ENCODE results near the gene CTSA. TPM values are rescaled to one million over a fixed set of nuclear protein-coding genes. Genes with fewer than 3 reads are reported as not detected.

Gene CTSA
- 63.9 TPM for polyA plus RNA-seq (ENCODE audit: insufficient read length)

GRCh38 chr20:45890985-45891983 lies at the start of gene CTSA, which contains the start of gene NEURL2:
CTSA (plus strand) TSS chr20:45891335; CDS start chr20:45891569, 234 bp downstream.
NEURL2 (minus strand) TSS chr20:45891208; CDS start chr20:45890991, 217 bp downstream.
- DNase-seq (ENCODE audit: low read depth), result peak; percentile 78

GRCh38 chr20:45841407-45842129 lies 49.6 kb upstream of the CTSA start:
- no peak for DNase-seq (ENCODE audit: low read depth)

- DNase-seq (ENCODE audit: low read depth), result no peak
Measured at GRCh38 chr20:45842169-45842812, 48.8 kb upstream of the CTSA start.

- DNase-seq (ENCODE audit: low read depth), result no peak
Measured at GRCh38 chr20:45843506-45843905, 47.6 kb upstream of the CTSA start.

GRCh38 chr20:45845452-45845851 lies 45.7 kb upstream of the CTSA start:
- no peak for DNase-seq (ENCODE audit: low read depth)

DNA sequence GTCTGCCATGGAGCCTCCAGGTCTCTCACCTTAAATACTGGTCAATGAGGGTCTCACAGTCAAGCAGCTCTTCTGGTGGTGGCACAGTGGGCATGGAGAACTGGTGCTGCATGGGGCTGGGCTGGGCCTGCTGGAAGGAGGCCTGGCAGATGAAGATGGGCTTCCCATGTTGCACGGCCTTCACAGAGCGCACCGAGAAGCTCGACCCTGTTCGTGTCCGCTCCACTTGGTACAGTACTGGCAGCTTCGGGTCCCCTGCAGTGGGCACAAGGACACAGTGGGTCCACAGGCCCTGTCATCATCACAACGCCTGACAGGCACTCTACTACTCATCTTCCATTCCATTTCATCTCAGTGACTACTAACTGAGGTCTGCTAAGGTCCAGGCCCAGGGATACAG lies 42.7 kb upstream of the CTSA start:
- DNase-seq (ENCODE audit: low read depth), result no peak

DNA sequence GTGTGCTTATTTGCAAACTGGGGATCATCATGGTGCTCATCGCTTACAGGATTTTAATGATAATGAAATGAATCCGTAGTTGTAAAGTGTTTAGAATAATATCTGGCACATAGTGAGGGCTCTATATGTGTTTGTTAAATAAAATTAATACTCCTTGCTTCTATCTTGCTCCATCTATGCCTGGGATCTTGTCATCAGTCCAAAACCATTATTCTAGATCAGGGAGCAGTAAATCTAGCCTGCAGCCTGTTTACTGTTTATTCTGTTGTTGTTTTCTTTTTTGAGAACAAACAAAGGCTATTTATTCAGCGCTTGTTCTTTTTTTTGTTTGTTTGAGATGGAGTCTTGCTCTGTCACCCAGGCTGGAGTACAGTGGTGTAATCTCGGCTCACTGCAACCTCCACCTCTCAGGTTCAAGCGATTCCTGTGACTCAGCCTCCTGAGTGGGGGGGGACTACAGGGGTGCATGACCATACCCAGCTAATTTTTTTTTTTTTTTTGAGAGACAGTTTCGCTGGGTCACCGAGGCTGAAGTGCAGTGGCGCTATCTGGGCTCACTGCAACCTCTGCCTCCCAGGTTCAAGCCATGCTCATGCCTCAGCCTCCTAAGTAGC lies 42.1 kb upstream of the CTSA start:
- DNase-seq (ENCODE audit: low read depth), result no peak

- DNase-seq (ENCODE audit: low read depth), result no peak
Measured at GRCh38 chr20:45850238-45850637, 40.9 kb upstream of the CTSA start.

DNA sequence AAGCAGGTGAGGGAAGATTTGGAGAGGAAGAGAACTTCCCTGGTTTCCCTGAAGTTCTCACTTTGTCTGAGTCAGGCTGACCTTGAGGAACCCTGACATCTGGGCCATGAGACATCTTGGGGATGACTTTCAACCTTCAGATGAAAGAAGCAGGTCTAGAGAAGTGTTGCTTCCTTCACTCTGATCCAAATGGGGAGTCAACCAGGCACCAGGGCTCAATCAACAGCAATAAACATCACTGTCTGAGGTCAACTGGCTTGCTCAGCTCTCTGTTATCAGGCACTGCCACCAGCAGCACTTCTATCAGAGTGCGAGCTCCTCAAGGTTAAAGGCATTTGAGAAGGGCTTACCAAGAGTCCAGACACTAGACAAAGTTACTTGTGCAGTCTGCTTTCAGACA lies 40.2 kb upstream of the CTSA start:
- DNase-seq (ENCODE audit: low read depth), result no peak

- no peak for DNase-seq (ENCODE audit: low read depth)
Measured at GRCh38 chr20:45851501-45851900, 39.6 kb upstream of the CTSA start.

GRCh38 chr20:45852326-45852725 lies 38.8 kb upstream of the CTSA start:
- no peak for DNase-seq (ENCODE audit: low read depth)

DNA sequence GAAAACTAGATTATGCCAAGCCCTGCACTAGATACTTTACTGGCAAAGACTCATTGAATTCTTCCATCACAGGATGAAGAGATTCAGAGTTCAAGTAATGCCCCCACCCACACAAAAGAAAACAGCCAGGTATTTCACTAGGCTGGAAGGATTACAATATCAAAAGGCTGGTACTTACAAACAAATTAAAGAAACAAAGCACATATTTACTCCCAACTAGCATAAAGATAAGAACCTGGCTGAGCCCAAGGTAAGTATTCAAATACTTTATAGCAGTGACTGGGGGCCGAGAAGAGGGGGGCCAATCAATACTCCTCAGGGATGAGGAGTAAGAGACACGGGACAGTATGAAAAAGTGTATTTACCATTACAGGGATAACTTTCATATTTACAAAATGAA lies 37.7 kb upstream of the CTSA start:
- DNase-seq (ENCODE audit: low read depth), result no peak

DNA sequence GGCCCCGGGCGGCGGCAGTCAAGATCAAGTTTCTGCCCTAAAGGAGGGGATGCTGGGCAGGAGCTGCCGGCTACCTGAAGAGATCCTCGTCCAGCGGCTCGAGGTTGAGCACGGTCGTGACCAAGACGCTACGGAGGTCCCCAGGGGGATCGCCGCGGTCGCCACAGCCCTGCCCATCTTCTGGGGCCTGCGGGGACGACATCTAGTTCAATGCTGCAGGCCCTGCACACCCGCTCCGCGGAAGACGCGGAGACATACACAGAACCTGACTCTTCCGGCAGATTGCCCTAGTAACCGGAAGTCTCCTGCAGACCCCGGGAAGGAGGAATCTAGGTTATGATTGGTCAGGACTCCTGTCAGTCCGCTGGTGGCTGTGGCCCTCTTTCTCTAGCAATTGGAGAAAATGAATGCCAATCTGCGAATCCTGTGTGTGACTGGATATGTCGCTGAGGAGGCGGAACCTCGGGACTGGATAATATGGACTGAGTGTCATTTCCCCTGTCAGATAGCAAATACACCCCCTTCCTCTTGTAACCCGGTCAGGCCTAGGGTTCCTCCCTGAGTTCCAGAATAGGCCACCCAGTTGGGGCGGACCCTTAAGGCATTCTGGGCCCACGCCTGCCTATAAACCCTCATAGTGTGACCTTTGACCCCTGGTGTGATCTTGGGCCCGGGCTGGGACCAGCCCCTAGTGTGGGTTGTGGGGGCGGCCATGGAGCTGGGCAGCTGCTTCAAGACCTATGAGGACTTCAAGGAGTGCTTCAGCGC lies 33.8 kb upstream of the CTSA start, which contains the start of the genes ACOT8 and ZSWIM3:
ACOT8 (minus strand) TSS at position 279 of the 768 bp plus-strand sequence; CDS start at position 202, 77 bp downstream.
ZSWIM3 (plus strand) TSS at position 501 of the 768 bp plus-strand sequence; CDS start at position 713, 212 bp downstream.
- DNase-seq (ENCODE audit: low read depth), result peak; percentile 100

- no peak for DNase-seq (ENCODE audit: low read depth)
Measured at GRCh38 chr20:45857882-45858216, 33.3 kb upstream of the CTSA start.

- no peak for DNase-seq (ENCODE audit: low read depth)
Measured at GRCh38 chr20:45859916-45860315, 31.2 kb upstream of the CTSA start.

DNA sequence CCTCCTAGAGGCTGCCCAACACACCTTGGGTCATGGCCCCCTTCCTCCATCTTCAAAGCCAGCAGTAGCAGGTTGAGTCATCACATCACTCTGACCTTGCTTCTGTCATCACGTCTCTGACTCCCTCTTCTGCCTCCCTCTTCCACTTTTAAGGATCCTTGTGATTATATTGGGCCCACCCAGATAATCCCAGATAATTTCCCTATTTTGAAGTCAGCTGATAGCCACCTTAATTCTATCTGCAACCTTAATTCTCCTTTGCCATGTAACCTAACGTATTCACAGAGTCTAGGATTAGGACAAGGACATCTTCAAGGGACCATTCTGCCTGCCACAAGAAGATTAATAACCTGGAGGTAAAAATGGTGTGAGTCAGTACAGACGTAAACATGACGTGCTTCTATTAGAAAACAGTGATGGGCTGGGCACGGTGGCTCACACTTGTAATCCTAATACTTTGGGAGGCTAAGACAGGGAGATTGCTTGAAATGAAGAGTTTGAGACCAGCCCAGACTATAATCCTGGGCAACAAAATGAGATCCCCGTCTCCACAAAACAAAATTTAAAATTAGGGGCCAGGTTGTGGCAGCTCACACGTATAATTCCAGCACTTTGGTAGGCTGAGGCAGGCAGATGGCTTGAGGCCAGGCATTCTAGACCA lies 30.4 kb upstream of the CTSA start:
- no peak for DNase-seq (ENCODE audit: low read depth)

GRCh38 chr20:45861221-45862075 lies 29.7 kb upstream of the CTSA start:
- DNase-seq (ENCODE audit: low read depth), result no peak

GRCh38 chr20:45863543-45864470 lies 27.3 kb upstream of the CTSA start:
- no peak for DNase-seq (ENCODE audit: low read depth)
